ENCODE results near the gene CNTNAP4.

Gene CNTNAP4

GRCh38 chr16:76396977-76397376, 119.8 kb downstream of the CNTNAP4 start:
- DNase-seq (ENCODE audit: low read depth in 2 of 2), result no peak

- DNase-seq (ENCODE audit: low read depth in 2 of 2), result no peak
Measured at GRCh38 chr16:76409706-76410105, 132.5 kb downstream of the CNTNAP4 start.

GRCh38 chr16:76421571-76421970, 144.4 kb downstream of the CNTNAP4 start:
- no peak for DNase-seq (ENCODE audit: low read depth in 2 of 2)

- DNase-seq (ENCODE audit: low read depth in 2 of 2), result no peak
Measured at GRCh38 chr16:76428858-76429257, 151.7 kb downstream of the CNTNAP4 start.

GRCh38 chr16:76441391-76441790, 164.2 kb downstream of the CNTNAP4 start:
- no peak for DNase-seq (ENCODE audit: low read depth in 2 of 2)

GRCh38 chr16:76441876-76442275, 164.7 kb downstream of the CNTNAP4 start:
- DNase-seq (ENCODE audit: low read depth in 2 of 2), result no peak

GRCh38 chr16:76443973-76444372, 166.8 kb downstream of the CNTNAP4 start:
- DNase-seq (ENCODE audit: low read depth in 2 of 2), result no peak

- no peak for DNase-seq (ENCODE audit: low read depth in 2 of 2)
Measured at GRCh38 chr16:76444832-76445231, 167.6 kb downstream of the CNTNAP4 start.

- DNase-seq (ENCODE audit: low read depth in 2 of 2), result no peak
Measured at GRCh38 chr16:76445815-76446214, 168.6 kb downstream of the CNTNAP4 start.

- no peak for DNase-seq (ENCODE audit: low read depth in 2 of 2)
Measured at GRCh38 chr16:76446251-76446650, 169.1 kb downstream of the CNTNAP4 start.

- DNase-seq (ENCODE audit: low read depth in 2 of 2), result no peak
Measured at GRCh38 chr16:76450890-76451289, 173.7 kb downstream of the CNTNAP4 start.

GRCh38 chr16:76455257-76455656, 178.1 kb downstream of the CNTNAP4 start:
- DNase-seq (ENCODE audit: low read depth in 2 of 2), result no peak

GRCh38 chr16:76456016-76456415, 178.8 kb downstream of the CNTNAP4 start:
- no peak for DNase-seq (ENCODE audit: low read depth in 2 of 2)

GRCh38 chr16:76459111-76459510, 181.9 kb downstream of the CNTNAP4 start:
- no peak for DNase-seq (ENCODE audit: low read depth in 2 of 2)

- no peak for DNase-seq (ENCODE audit: low read depth in 2 of 2)
Measured at GRCh38 chr16:76461836-76462235, 184.6 kb downstream of the CNTNAP4 start.

GRCh38 chr16:76464955-76465620, 187.9 kb downstream of the CNTNAP4 start:
- no peak for DNase-seq (ENCODE audit: low read depth in 2 of 2)

GRCh38 chr16:76466871-76467270, 189.7 kb downstream of the CNTNAP4 start:
- DNase-seq (ENCODE audit: low read depth in 2 of 2), result no peak

GRCh38 chr16:76474048-76474447, 196.8 kb downstream of the CNTNAP4 start:
- no peak for DNase-seq (ENCODE audit: low read depth in 2 of 2)

GRCh38 chr16:76478105-76478504, 200.9 kb downstream of the CNTNAP4 start:
- DNase-seq (ENCODE audit: low read depth in 2 of 2), result no peak

- no peak for DNase-seq (ENCODE audit: low read depth in 2 of 2)
Measured at GRCh38 chr16:76483307-76483909, 206.2 kb downstream of the CNTNAP4 start.

- DNase-seq (ENCODE audit: low read depth in 2 of 2), result no peak
Measured at GRCh38 chr16:76484020-76484419, 206.8 kb downstream of the CNTNAP4 start.

GRCh38 chr16:76486740-76487139, 209.5 kb downstream of the CNTNAP4 start:
- DNase-seq (ENCODE audit: low read depth in 2 of 2), result no peak

GRCh38 chr16:76487411-76488064, 210.3 kb downstream of the CNTNAP4 start:
- no peak for DNase-seq (ENCODE audit: low read depth in 2 of 2)
